ENCODE measurements around the gene LTBP1.

The LTBP1 gene

GRCh38 chr2:33000986-33001385, 54.2 kb downstream of the LTBP1 start:
- TF ChIP-seq CTCF (IDR thresholded peaks at IDR 0.05; ENCODE audit: insufficient read depth, low read length, missing control alignments) = no peak
- no peak overlapping the region for H3K4me3 ChIP-seq (ENCODE audit: low read depth, low read length)
- peak; percentile 65 for DNase-seq (ENCODE audit: low read depth, low spot score)
- ChIA-PET POLR2A (interaction anchor here (0.6 to 1.1 kb wide), 2 partner anchors 11 to 21 kb away, joined by 3 read pairs; no protein-coding TSS in a partner anchor), CTCF (interaction anchor here (1.0 to 2.1 kb wide), 3 partner anchors 33 to 270 kb away, joined by 3 to 7 read pairs (median 5); no protein-coding TSS in a partner anchor)

GRCh38 chr2:33001823-33002222, 55.1 kb downstream of the LTBP1 start:
- ChIA-PET POLR2A (no interaction called here), CTCF (interaction anchor here (1.0 to 2.1 kb wide), 3 partner anchors 32 to 269 kb away, joined by 3 to 7 read pairs (median 5); no protein-coding TSS in a partner anchor)
- no peak for TF ChIP-seq CTCF (IDR thresholded peaks at IDR 0.05; ENCODE audit: insufficient read depth, low read length, missing control alignments)
- DNase-seq (ENCODE audit: low read depth, low spot score) = no peak
- no peak overlapping the region for H3K4me3 ChIP-seq (ENCODE audit: low read depth, low read length)

- CTCF ChIA-PET = interaction anchor here (1.8 kb wide), 1 partner anchor 31 kb away, joined by 8 read pairs; no protein-coding TSS in a partner anchor
- POLR2A ChIA-PET = no interaction called here
- no peak for DNase-seq (ENCODE audit: low read depth, low spot score)
- H3K4me3 ChIP-seq (ENCODE audit: low read depth, low read length) = no peak overlapping the region
- no peak for TF ChIP-seq CTCF (IDR thresholded peaks at IDR 0.05; ENCODE audit: insufficient read depth, low read length, missing control alignments)
Measured at GRCh38 chr2:33002863-33003262, 56.1 kb downstream of the LTBP1 start.

- CTCF ChIA-PET = interaction anchor here (1.2 kb wide), 1 partner anchor 29 kb away, joined by 3 read pairs; no protein-coding TSS in a partner anchor
- TF ChIP-seq CTCF (IDR thresholded peaks at IDR 0.05; ENCODE audit: insufficient read depth, low read length, missing control alignments) = no peak
- no peak overlapping the region for H3K4me3 ChIP-seq (ENCODE audit: low read depth, low read length)
- DNase-seq (ENCODE audit: low read depth, low spot score) = no peak
- POLR2A ChIA-PET = no interaction called here
Measured at GRCh38 chr2:33005057-33005456, 58.3 kb downstream of the LTBP1 start.

- CTCF ChIA-PET = interaction anchor here (0.9 kb wide), 1 partner anchor 235 kb away, joined by 3 read pairs; no protein-coding TSS in a partner anchor
Measured at GRCh38 chr2:33008716-33009115, 62.0 kb downstream of the LTBP1 start.

GRCh38 chr2:33009249-33009648, 62.5 kb downstream of the LTBP1 start:
- no peak for TF ChIP-seq CTCF (IDR thresholded peaks at IDR 0.05; ENCODE audit: insufficient read depth, low read length, missing control alignments)
- CTCF ChIA-PET = interaction anchor here (0.9 kb wide), 1 partner anchor 235 kb away, joined by 3 read pairs; no protein-coding TSS in a partner anchor
- POLR2A ChIA-PET = no interaction called here

More at GRCh38 chr2:33008716-33009115, 62.0 kb downstream of the LTBP1 start:
- H3K4me3 ChIP-seq (ENCODE audit: low read depth, low read length) = no peak overlapping the region
- POLR2A ChIA-PET = no interaction called here
- DNase-seq (ENCODE audit: low read depth, low spot score) = no peak
- no peak for TF ChIP-seq CTCF (IDR thresholded peaks at IDR 0.05; ENCODE audit: insufficient read depth, low read length, missing control alignments)

More at GRCh38 chr2:33009249-33009648, 62.5 kb downstream of the LTBP1 start:
- DNase-seq (ENCODE audit: low read depth, low spot score) = no peak
- H3K4me3 ChIP-seq (ENCODE audit: low read depth, low read length) = no peak overlapping the region
